ENCODE measurements around the gene ZNF554.
"Not testable (repeated sequence)": the region's sequence is repeated elsewhere in the genome, so short reads cannot be mapped to it uniquely, and the experiment has no call there.

ZNF554 gene

GRCh38 chr19:2807379-2808128 is 12.1 kb upstream of the ZNF554 start:
- no peak for DNase-seq (ENCODE audit: low read depth)

GRCh38 chr19:2808129-2808941 is 11.3 kb upstream of the ZNF554 start:
- no peak for DNase-seq (ENCODE audit: low read depth)

GRCh38 chr19:2809387-2810140 is 10.1 kb upstream of the ZNF554 start:
- DNase-seq (ENCODE audit: low read depth), result no peak

GRCh38 chr19:2810141-2811091 is 9.3 kb upstream of the ZNF554 start:
- DNase-seq (ENCODE audit: low read depth), result no peak

GRCh38 chr19:2811221-2811722 is 8.4 kb upstream of the ZNF554 start:
- DNase-seq (ENCODE audit: low read depth), result no peak

GRCh38 chr19:2811735-2812413 is 7.8 kb upstream of the ZNF554 start:
- no peak for DNase-seq (ENCODE audit: low read depth)

- DNase-seq (ENCODE audit: low read depth), result no peak
These were observed 7.0 kb upstream of the ZNF554 start for GRCh38 chr19:2812414-2813234.

GRCh38 chr19:2813235-2814160 is 6.2 kb upstream of the ZNF554 start:
- no peak for DNase-seq (ENCODE audit: low read depth)

GRCh38 chr19:2814426-2814825 is 5.2 kb upstream of the ZNF554 start:
- DNase-seq (ENCODE audit: low read depth), result no peak

- DNase-seq (ENCODE audit: low read depth), result no peak
These were observed 4.5 kb upstream of the ZNF554 start for GRCh38 chr19:2815191-2815614.

- no peak for DNase-seq (ENCODE audit: low read depth)
These were observed 3.7 kb upstream of the ZNF554 start for GRCh38 chr19:2815923-2816322.

- no peak for DNase-seq (ENCODE audit: low read depth)
These were observed 3.0 kb upstream of the ZNF554 start for GRCh38 chr19:2816641-2817040.

- DNase-seq (ENCODE audit: low read depth), result not testable (repeated sequence)
These were observed 2.3 kb upstream of the ZNF554 start for GRCh38 chr19:2817237-2817829.

- DNase-seq (ENCODE audit: low read depth), result no peak
These were observed 539 bp downstream of the ZNF554 start for GRCh38 chr19:2820112-2820702.

GRCh38 chr19:2822846-2823245 is 3.2 kb downstream of the ZNF554 start:
- no peak for DNase-seq (ENCODE audit: low read depth)

GRCh38 chr19:2823646-2824045 is 4.0 kb downstream of the ZNF554 start:
- DNase-seq (ENCODE audit: low read depth), result no peak

GRCh38 chr19:2824129-2824528 is 4.5 kb downstream of the ZNF554 start:
- no peak for DNase-seq (ENCODE audit: low read depth)

- no peak for DNase-seq (ENCODE audit: low read depth)
These were observed 7.4 kb downstream of the ZNF554 start for GRCh38 chr19:2827022-2827421.

Measured in activated T-cell treated with anti-CD3 and anti-CD28 coated beads for 48 hours (primary cell).